ENCODE results near the gene PNPLA3.

DNA sequence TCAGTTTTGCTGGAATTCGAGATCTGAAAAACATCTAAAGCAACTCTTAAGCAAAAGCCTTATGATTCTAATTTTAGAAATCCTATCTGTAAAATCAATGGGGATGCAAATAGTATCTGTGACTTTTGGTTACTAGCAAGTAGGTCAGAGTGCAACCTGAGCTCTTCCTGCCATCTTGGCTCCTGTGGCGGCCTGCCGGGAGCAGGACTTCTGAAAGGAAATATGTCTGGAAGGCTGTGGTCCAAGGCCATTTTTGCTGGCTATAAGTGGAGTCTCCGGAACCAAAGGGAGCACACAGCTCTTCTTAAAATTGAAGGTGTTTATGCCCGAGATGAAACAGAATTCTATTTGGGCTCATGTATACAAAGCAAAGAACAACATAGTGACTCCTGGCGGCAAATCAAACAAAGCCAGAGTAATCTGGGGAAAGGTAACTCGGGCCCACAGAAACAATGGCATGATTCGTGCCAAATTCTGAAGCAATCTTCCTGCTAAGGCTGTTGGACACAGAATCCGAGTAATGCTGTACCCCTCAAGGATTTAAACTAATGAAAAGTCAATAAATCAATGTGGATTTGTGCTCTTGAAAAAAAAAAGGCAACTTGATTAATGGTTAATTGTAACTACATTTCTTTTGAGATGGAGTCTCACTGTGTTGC, 33.3 kb downstream of the PNPLA3 start:
- no peak for TF ChIP-seq POLR2AphosphoS5 (IDR thresholded peaks at IDR 0.05; ENCODE audit: low read depth, low read length)
- no peak for TF ChIP-seq POLR2A (IDR thresholded peaks at IDR 0.05; ENCODE audit: borderline replicate concordance, extremely low read depth, insufficient read depth, insufficient read length)
- TF ChIP-seq, protein P1, sequence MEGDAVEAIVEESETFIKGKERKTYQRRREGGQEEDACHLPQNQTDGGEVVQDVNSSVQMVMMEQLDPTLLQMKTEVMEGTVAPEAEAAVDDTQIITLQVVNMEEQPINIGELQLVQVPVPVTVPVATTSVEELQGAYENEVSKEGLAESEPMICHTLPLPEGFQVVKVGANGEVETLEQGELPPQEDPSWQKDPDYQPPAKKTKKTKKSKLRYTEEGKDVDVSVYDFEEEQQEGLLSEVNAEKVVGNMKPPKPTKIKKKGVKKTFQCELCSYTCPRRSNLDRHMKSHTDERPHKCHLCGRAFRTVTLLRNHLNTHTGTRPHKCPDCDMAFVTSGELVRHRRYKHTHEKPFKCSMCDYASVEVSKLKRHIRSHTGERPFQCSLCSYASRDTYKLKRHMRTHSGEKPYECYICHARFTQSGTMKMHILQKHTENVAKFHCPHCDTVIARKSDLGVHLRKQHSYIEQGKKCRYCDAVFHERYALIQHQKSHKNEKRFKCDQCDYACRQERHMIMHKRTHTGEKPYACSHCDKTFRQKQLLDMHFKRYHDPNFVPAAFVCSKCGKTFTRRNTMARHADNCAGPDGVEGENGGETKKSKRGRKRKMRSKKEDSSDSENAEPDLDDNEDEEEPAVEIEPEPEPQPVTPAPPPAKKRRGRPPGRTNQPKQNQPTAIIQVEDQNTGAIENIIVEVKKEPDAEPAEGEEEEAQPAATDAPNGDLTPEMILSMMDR (IDR thresholded peaks at IDR 0.05 in 2 of 3, conservative IDR thresholded peaks at IDR 0.05 in 1 of 3; ENCODE audit: borderline replicate concordance in 1 of 3, insufficient read depth in 1 of 3, low read depth in 2 of 3, low read length in 2 of 3), result no peak
- no peak for TF ChIP-seq RAD21 (IDR thresholded peaks at IDR 0.05; ENCODE audit: low read depth)
- TF ChIP-seq ZNF274 (IDR thresholded peaks at IDR 0.05; ENCODE audit: low read depth, low read length), result no peak
- TF ChIP-seq, protein P2, sequence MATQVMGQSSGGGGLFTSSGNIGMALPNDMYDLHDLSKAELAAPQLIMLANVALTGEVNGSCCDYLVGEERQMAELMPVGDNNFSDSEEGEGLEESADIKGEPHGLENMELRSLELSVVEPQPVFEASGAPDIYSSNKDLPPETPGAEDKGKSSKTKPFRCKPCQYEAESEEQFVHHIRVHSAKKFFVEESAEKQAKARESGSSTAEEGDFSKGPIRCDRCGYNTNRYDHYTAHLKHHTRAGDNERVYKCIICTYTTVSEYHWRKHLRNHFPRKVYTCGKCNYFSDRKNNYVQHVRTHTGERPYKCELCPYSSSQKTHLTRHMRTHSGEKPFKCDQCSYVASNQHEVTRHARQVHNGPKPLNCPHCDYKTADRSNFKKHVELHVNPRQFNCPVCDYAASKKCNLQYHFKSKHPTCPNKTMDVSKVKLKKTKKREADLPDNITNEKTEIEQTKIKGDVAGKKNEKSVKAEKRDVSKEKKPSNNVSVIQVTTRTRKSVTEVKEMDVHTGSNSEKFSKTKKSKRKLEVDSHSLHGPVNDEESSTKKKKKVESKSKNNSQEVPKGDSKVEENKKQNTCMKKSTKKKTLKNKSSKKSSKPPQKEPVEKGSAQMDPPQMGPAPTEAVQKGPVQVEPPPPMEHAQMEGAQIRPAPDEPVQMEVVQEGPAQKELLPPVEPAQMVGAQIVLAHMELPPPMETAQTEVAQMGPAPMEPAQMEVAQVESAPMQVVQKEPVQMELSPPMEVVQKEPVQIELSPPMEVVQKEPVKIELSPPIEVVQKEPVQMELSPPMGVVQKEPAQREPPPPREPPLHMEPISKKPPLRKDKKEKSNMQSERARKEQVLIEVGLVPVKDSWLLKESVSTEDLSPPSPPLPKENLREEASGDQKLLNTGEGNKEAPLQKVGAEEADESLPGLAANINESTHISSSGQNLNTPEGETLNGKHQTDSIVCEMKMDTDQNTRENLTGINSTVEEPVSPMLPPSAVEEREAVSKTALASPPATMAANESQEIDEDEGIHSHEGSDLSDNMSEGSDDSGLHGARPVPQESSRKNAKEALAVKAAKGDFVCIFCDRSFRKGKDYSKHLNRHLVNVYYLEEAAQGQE (IDR thresholded peaks at IDR 0.05; ENCODE audit: low read depth), result no peak
- TF ChIP-seq, protein P3, sequence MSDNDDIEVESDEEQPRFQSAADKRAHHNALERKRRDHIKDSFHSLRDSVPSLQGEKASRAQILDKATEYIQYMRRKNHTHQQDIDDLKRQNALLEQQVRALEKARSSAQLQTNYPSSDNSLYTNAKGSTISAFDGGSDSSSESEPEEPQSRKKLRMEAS (IDR thresholded peaks at IDR 0.05), result no peak
- no peak for TF ChIP-seq EZH2 (IDR thresholded peaks at IDR 0.05)
- TF ChIP-seq, protein P4, sequence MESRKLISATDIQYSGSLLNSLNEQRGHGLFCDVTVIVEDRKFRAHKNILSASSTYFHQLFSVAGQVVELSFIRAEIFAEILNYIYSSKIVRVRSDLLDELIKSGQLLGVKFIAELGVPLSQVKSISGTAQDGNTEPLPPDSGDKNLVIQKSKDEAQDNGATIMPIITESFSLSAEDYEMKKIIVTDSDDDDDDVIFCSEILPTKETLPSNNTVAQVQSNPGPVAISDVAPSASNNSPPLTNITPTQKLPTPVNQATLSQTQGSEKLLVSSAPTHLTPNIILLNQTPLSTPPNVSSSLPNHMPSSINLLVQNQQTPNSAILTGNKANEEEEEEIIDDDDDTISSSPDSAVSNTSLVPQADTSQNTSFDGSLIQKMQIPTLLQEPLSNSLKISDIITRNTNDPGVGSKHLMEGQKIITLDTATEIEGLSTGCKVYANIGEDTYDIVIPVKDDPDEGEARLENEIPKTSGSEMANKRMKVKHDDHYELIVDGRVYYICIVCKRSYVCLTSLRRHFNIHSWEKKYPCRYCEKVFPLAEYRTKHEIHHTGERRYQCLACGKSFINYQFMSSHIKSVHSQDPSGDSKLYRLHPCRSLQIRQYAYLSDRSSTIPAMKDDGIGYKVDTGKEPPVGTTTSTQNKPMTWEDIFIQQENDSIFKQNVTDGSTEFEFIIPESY (IDR thresholded peaks at IDR 0.05; ENCODE audit: extremely low read depth, insufficient replicate concordance, low read length), result no peak

Data from HCT116 (cell line).